ENCODE data around the gene GRM1.

DNA sequence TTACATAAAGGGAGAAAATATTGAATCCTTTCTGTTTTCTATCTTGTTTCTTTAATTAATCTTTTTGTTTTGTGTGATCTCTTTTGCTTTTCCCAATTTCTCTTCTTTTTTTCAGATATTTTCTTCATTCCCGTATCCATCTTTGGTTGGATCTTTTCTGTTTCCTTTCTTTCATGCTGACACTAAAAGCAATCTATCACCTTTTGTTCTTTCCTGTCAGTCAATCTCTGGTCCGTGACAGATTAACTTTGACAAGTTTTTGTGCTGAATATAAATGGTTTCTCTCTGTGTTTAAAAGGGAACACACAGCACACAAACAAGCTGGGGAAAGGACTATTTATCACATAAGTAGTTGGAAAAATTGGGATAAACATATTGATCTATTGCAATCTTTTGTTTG, 162.8 kb downstream of the GRM1 start:
- TF ChIP-seq CTCF (IDR thresholded peaks at IDR 0.05; ENCODE audit: borderline replicate concordance, extremely low read depth, low read length, poor library complexity, severe bottlenecking) (no peak), EZH2 (IDR thresholded peaks at IDR 0.05; ENCODE audit: borderline replicate concordance, low read depth, low read length, severe bottlenecking) (no peak)

All from DND-41 (cell line).